Measurements from ENCODE around the gene CHAF1A.
A peak's percentile ranks its signal among the peaks of the same experiment; 100 is the strongest.

Gene CHAF1A

GRCh38 chr19:4367781-4368127, 34.7 kb upstream of the CHAF1A start:
- DNase-seq: no peak

DNA sequence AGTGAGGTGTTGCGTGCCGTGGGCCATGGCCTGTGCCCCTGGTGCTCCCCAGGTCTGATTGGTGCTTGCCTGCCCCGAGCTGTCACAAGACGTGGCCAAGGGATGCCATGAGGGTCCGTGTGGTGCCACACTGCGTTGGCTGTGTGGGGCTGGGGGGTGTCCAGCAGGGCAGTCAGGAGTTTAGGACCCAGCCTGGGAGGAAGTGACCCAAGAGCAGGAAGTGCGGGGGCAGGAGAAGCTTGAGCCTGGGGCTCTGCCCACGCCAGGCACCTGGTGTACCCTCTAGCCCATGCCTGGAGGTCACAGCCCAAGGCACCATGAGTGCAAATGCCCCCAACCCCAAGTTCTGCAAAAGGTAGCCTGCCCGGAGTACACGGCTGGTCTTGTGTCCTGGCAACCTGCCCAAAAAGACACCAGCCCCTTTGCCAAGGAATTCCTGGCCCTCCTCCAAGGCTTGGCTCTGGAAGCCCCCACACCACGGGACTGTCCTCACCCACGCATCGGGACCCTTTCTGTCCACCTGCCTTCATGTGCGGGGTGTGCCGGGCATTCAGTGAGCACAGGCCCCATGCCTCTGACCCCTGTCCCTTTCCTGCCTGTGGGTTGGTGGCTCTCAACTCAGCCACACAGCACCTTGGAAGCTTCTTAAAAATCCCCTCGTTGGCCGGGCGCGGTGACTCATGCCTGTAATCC, 34.2 kb upstream of the CHAF1A start:
- no peak for DNase-seq

DNA sequence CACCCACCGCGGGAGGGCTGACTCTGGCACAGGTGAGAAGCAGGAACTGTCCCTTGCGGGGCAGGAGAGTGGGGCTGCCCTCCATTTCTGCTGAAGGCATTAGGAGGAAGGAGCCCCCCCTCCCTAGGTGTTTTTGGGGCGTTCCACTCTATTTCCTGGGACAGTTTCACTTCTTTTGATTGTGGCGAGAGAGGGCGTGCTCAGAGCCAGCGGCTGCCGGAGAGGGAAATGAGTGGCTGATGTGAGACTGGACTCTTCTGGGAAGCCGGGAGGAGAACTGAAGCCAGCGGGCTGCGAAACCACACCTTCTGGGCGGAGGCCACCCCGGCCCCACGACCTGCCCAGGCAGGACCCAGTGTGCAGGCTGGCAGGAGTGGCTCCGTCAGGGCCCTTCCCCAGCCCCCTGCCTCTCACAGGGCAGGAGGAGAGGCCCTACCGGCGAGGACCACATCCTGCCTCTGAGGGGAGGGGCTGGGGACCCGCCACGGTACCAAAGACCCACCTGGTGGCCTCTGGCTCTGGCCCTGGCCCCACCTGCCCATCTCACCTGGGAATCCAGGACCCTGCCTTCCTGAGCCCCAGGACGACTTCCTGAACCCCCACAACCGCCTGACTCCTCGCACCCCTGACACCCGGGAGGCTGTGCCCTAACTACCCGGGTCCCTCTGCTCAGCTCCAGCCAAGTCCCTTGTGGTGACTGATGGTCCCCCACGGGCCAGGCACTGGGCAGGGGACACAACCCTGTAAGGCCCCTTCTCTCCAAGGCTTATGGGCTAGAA, 33.1 kb upstream of the CHAF1A start:
- DNase-seq: no peak

DNA sequence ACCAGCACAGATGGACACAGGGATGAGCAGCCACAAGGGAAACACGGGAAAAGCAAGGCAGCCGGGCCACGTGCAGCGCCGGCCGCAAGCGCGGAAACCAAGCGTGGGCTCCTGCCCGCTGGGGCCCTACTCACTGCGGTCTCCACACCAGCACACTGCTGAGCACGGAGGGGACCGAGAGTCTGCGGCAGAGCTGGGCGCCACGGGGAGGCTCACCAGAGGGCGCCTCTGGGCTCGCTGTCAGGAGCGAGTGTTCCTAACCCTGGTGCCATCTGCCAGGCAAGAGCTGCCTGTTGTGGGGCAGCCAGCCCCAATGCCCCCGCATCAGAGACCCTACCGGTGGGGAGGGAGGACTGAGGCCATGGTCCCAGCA, 32.6 kb upstream of the CHAF1A start:
- DNase-seq: peak; percentile 52

GRCh38 chr19:4370418-4371041, 31.9 kb upstream of the CHAF1A start:
- no peak for DNase-seq

- no peak for DNase-seq
Observed at GRCh38 chr19:4371247-4372164, 30.9 kb upstream of the CHAF1A start.

GRCh38 chr19:4372165-4373012, 30.1 kb upstream of the CHAF1A start:
- DNase-seq: no peak

GRCh38 chr19:4373013-4373367, 29.4 kb upstream of the CHAF1A start:
- no peak for DNase-seq

DNA sequence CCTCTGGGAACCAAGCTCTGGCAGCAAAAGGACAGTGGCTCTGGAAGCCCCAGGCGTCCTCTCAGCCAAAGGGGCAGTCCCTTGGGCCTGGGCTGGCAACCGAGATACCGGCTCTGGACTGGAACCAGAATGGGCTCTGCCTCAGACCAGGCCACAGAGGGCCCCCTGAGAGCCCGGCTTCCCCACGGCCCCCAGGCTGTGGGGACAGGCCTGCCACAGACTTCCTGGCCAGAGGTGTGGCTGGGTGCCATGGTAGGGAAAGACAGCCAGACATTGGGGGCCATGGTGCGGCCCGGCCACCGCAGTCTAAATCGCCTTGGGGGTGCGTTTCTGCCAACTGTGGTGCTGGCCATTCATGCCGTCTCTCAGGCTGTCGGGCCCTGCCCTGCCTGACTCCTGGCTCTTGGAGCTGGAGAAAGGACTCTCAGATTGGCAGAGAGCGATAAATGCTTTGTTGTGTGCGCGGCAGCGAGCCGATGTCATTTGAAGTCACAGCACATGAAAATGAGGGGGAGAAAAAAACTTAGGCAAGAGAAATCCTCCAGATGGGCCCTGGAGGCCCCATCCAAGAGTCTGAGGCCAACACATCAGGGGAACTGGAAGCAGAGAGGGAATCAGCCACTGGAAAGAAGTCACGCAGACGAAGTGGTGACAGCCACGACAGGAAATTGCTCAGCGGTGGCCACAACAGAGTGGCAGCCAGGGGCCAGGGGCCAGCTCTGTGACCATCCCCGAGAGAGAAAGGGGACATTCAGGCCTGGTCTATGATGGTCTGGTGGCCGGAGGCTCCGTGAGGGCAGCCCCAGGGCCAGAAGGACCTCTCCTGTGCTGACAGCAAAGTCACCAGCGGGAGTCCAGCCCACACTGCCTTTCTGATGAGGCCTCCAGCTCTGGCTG, 28.6 kb upstream of the CHAF1A start:
- DNase-seq: no peak

DNA sequence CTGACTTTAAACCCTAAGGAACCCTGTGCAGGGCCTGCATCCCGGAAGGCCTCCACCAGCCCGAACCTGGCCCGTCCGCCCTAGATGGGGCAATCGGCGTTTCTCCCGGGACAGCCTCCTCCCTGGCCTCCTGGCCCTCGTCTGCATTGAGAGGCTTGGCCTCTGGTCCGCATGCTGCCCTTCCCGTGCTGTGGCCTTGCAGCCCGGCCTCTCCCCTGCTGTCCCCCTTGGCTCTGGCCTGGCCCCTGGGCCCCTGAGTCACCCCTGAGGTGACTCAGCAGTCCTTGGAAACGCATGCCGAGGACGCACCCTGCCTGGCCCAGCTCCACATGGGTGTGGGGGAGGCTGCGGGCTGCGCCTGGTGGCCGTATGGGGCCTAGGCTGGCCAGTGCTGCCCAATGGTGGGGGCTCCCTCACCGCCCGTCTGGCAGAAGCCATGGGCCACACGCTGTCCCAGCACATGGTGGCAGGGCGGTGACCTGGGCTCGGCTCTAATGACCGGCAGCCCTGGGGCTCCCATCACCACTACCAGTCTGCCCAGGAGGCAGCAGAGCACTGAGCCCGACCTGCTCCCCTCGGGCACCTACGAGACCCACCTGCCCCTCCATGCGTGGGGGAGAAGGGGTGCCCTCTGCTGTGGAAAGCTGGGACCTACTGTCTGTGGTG, 27.8 kb upstream of the CHAF1A start:
- DNase-seq: no peak

DNA sequence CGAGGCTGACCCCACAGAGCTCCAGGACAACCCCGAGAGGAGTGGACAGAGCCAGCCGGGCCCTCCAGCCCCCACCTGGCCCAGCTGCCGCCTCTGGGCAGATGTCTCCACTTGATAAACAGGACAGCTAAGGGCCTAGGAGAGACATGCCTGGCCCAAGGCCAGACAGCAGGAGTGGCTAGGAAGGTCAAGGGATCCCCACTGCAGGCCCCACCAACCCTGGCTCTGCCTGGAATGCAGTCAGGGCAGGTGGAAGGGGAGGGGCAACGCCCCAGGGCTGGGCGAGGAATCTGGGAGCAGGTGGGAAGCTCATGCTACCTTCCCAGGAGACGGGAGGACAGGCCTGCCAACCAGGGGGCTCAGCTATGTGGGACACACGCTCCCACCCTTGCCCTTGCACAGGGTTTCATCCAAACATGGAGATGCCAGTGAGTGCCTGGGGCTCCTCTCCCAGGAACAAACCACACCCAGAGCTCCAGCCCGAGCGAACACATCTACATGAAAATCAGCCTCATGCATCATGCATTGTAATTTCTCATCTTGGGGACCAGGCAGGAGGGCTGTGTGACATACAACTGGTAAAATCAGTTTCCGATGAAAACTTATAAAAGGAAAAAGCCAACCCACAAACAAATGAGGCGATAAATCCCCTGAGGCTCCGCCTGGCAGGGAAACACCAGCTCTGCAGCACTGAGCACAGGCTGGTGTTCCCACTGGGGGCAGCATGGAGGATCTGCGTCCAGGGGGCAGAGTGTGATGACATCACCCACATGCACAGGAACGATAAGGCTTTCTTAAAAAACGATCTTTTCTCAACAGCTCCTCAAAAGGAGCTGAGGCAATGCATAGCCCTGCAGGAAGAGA, 27.0 kb upstream of the CHAF1A start:
- DNase-seq: peak; percentile 25

DNA sequence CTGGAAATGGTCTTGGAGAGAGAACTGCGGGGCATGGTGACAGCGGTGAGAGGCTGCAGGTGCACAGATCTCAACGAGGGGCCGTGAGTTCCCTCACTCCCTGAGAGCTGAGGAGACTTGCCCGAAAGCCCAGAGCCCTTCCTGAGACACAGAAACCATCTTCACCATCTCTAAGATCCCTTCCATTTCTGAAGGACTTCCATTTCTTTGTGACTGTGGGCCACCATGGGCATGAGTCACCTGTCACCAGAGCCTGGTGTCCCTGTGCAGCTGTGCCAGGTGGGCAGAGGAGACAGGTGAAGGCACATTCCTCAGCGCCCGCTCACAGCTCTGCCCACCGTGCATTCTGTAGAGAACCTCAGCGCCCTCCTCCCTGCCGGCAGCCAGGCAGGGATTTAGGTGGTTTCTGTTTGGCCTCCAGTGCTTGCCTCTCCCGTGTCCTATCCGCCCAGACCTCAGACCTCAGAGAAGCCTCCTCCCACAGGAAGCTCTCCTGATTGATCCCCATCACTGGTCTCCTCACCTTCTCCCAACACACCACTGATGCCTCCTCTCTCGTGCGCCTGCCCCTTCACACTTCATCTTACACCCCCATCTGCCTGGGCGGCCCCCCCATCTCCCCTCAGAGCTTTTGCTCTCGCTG, 26.3 kb upstream of the CHAF1A start:
- no peak for DNase-seq

DNA sequence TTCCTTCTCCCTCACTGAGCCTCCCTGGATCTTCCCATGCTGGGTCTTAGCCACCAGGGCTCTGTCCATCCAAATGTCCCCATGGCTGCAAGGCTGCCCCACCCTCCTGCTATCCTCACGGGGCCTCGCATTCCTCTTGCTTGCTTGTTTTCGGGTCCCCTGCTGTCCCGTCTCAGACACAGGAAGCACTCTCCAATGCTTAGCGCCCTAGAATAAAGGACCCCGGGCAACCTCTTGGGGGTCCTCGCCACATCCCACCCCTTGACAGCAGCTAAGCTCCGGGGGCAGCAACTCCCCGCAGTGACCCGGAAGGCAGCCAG, 25.8 kb upstream of the CHAF1A start:
- DNase-seq: no peak

GRCh38 chr19:4376991-4377781, 25.3 kb upstream of the CHAF1A start:
- DNase-seq: no peak

DNA sequence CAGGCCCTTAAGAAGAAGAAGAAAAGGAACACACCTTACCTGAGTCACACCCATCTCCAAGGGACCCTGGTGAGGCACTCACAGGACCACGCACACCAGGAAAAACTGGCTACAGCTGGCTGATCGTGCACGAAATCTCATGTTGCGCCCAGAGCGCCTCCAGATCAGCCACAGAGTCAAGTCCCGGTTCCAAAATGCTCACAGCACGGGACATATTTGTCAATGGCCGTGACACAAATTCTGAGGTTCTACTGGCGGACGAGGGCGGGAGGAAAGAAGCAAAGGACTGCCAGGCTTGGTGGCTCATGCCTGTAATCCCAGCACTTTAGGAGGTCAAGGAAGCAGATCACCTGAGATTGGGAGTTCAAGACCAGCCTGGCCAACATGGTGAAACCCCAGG, 23.6 kb upstream of the CHAF1A start:
- DNase-seq: no peak

DNA sequence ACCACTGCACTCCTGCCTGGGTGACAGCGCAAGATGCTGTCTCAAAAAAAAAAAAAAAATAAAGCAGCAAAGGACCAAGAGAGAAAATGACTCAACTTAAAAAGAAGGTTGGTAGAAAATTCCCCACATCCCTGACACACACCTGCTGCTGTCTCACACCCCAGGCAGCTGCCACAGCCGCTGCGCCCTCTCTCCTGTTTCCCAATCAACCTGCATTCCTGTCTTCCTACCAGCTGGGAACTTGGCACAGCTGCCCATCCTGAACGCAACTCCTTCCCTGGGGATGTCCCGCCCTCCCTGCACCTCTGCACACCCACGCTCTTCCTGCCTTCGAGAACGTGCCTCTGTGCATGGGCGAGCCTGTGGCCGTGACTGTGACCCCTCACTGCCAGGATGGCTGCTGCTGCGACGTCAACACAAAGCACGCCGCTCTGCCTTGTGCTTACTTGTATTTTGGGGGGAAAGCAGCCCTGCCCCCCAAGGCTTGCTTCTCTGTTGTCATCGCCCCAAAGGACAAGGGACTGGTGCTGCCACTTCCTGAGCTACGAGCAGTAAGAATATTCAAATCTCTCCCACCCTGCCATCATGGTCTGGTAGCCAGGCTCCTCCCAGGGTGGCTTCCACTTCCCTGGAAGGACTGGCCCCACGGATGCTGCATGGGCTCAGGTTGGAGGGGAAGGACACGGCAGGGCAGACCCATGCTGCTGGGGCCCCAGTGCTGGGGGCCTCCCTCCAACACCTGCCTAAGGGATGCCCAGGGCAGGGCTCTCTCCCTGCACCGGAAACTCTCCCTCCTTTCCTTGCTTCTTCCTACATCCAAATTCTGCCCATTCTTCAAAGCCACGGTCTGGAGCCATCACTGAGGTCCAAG, 22.8 kb upstream of the CHAF1A start:
- no peak for DNase-seq

- DNase-seq: no peak
Observed at GRCh38 chr19:4380254-4380727, 22.1 kb upstream of the CHAF1A start.
